Fibroblast of the conjunctiva (primary cell): ENCODE results near the gene MAD1L1.
"Not testable (repeated sequence)": the region's sequence is repeated elsewhere in the genome, so short reads cannot be mapped to it uniquely, and the experiment has no call there.

Source experiments
- DNase-seq: peaks from one replicate; pipeline ENCODE4 v3.0.0-alpha.2; 2010; ENCODE audit warnings: low read depth

Gene MAD1L1

GRCh38 chr7:1941464-1942242 is 291.1 kb downstream of the MAD1L1 start:
- DNase-seq = no peak

- no peak for DNase-seq
Observed at GRCh38 chr7:1940863-1941262, 291.9 kb downstream of the MAD1L1 start.

GRCh38 chr7:1940402-1940786 is 292.4 kb downstream of the MAD1L1 start:
- DNase-seq = no peak

GRCh38 chr7:1939434-1940401 is 293.0 kb downstream of the MAD1L1 start:
- no peak for DNase-seq

- no peak for DNase-seq
Observed at GRCh38 chr7:1938788-1939433, 293.8 kb downstream of the MAD1L1 start.

- DNase-seq = no peak
Observed at GRCh38 chr7:1937252-1937605, 295.5 kb downstream of the MAD1L1 start.

GRCh38 chr7:1936531-1937251 is 296.1 kb downstream of the MAD1L1 start:
- no peak for DNase-seq

GRCh38 chr7:1936006-1936310 is 296.8 kb downstream of the MAD1L1 start:
- DNase-seq = no peak

GRCh38 chr7:1935176-1936005 is 297.4 kb downstream of the MAD1L1 start:
- DNase-seq = no peak

- no peak for DNase-seq
Observed at GRCh38 chr7:1934756-1935155, 298.0 kb downstream of the MAD1L1 start.

- no peak for DNase-seq
Observed at GRCh38 chr7:1934017-1934416, 298.7 kb downstream of the MAD1L1 start.

GRCh38 chr7:1933066-1933750 is 299.5 kb downstream of the MAD1L1 start:
- DNase-seq = no peak

GRCh38 chr7:1931951-1932270 is 300.8 kb downstream of the MAD1L1 start:
- DNase-seq = no peak

GRCh38 chr7:1931256-1931950 is 301.3 kb downstream of the MAD1L1 start:
- DNase-seq = no peak

GRCh38 chr7:1930381-1931065 is 302.2 kb downstream of the MAD1L1 start:
- no peak for DNase-seq

- DNase-seq = not testable (repeated sequence)
Observed at GRCh38 chr7:1929349-1929925, 303.3 kb downstream of the MAD1L1 start.

GRCh38 chr7:1928645-1929348 is 303.9 kb downstream of the MAD1L1 start:
- no peak for DNase-seq

- no peak for DNase-seq
Observed at GRCh38 chr7:1927937-1928644, 304.7 kb downstream of the MAD1L1 start.
